SKM-1 (cell line): ENCODE measurements around the gene TTYH3.

Experiments
- DNase-seq: peaks from one replicate; lab custom pipeline; 2025; ENCODE audit not compliant: unreplicated experiment; lab: John Stamatoyannopoulos, UW

TTYH3 gene

GRCh38 chr7:2646680-2647571 lies 15.1 kb downstream of the TTYH3 start:
- DNase-seq = no peak

- DNase-seq = no peak
Measured at GRCh38 chr7:2647594-2648172, 15.9 kb downstream of the TTYH3 start.

GRCh38 chr7:2649139-2649838 lies 17.5 kb downstream of the TTYH3 start:
- no peak for DNase-seq

- DNase-seq = no peak
Measured at GRCh38 chr7:2649991-2650390, 18.2 kb downstream of the TTYH3 start.

GRCh38 chr7:2650451-2650850 lies 18.7 kb downstream of the TTYH3 start:
- DNase-seq = no peak

GRCh38 chr7:2651336-2651735 lies 19.6 kb downstream of the TTYH3 start:
- DNase-seq = no peak

GRCh38 chr7:2651847-2652735 lies 20.3 kb downstream of the TTYH3 start:
- no peak for DNase-seq

- no peak for DNase-seq
Measured at GRCh38 chr7:2652736-2653060, 20.9 kb downstream of the TTYH3 start.

GRCh38 chr7:2654059-2654458 lies 22.3 kb downstream of the TTYH3 start:
- DNase-seq = no peak

- DNase-seq = no peak
Measured at GRCh38 chr7:2655870-2656614, 24.3 kb downstream of the TTYH3 start.

- DNase-seq = no peak
Measured at GRCh38 chr7:2657208-2657607, 25.4 kb downstream of the TTYH3 start.

- no peak for DNase-seq
Measured at GRCh38 chr7:2657920-2658671, 26.3 kb downstream of the TTYH3 start.

GRCh38 chr7:2658941-2659340 lies 27.2 kb downstream of the TTYH3 start:
- no peak for DNase-seq

- no peak for DNase-seq
Measured at GRCh38 chr7:2659556-2660358, 28.0 kb downstream of the TTYH3 start.

GRCh38 chr7:2660359-2661095 lies 28.7 kb downstream of the TTYH3 start:
- DNase-seq = no peak

- no peak for DNase-seq
Measured at GRCh38 chr7:2661096-2661449, 29.3 kb downstream of the TTYH3 start.

- no peak for DNase-seq
Measured at GRCh38 chr7:2661602-2662272, 30.0 kb downstream of the TTYH3 start.
